Stimulated activated naive CD8-positive, alpha-beta T cell treated with anti-CD3 and anti-CD28 coated beads, Interleukin-15, Interleukin-2, amounts not matched to agents 100 U/mL and 50 U/mL, for 24 hours (primary cell): ENCODE results near the gene TMEM163.
"Not testable (repeated sequence)": the region's sequence is repeated elsewhere in the genome, so short reads cannot be mapped to it uniquely, and the experiment has no call there.

Experiments used
- ATAC-seq: fragments of 150-1000 bp; cut with Tn5 transposase; one replicate; pipeline ENCODE4 v1.10.0; 2021
- DNase-seq: peaks from one replicate; pipeline ENCODE4 v3.0.0; 2021

TMEM163 gene

DNA sequence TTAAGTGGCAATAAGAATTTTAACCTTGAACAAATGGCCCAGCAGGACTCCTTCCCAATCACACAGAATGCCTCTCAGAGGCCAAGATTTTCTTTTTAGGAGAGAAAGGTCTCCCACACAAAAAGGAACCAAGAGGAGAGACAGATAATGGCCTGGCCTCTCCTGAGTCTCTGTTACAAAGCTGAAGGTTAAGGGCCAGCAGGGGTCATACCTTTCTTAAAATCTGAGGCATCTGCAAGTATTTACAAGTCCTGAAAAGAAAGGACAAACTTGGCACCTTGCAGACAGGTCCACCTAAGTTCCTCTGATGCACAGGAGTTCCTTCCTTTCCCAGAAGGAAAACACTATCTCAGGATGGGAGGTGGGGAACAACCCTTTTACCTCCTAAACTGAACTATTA, 142.3 kb downstream of the TMEM163 start:
- DNase-seq (no peak), ATAC-seq (no peak)

DNA sequence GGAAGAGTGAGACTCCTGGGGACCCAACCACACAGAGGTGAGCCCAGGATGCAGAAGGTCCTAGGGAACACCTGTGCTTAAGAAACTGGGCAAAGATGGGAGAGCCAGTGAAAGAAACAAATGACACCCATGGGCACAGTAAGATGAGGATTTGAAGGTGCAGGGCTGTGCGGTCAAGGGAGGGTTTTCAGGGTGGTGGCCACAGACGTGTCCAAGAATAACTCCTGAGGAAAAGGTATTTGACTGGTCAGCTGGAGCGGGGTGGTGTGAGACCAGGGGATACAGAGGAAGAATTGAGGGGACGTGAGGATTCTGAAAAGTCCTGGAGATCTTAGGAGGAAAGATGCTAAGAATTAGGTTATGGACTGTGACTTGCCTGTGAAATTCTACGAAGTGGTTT, 142.9 kb downstream of the TMEM163 start:
- no peak for DNase-seq
- no peak for ATAC-seq

DNA sequence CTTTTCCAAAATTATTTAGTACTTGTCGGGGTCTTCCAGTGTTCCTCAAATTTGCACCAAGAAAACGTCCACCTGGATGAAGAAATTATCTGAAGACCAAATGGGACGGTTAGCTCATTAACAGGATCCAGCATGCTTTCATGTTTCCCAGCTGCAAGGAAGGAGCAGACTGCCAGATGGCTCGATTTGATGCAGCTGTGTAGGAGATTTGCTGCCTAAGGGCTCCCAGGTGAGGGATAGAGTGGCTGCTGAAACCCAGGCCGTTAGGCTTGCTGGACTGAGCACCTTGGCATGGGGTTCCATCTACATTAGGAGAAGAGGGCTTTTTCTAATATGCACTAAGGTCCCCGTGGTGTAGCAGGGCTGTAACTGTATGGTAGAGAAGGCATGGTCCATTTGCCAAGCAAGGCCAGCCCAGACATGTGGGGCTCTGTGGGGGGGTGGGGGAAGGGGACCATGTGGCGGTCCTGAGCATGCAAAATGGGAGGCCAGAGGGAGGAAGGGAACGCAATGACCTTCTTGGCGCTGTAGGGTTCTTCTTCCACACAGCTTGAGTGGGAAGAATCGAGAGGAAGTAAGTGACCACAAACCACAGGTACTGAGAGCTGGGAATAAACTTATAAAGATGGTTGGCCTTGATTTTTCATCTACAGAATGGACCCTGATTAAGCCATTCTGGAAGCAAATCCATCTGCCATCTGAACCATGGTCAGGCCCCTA, 144.0 kb downstream of the TMEM163 start:
- DNase-seq (no peak), ATAC-seq (no peak)

DNA sequence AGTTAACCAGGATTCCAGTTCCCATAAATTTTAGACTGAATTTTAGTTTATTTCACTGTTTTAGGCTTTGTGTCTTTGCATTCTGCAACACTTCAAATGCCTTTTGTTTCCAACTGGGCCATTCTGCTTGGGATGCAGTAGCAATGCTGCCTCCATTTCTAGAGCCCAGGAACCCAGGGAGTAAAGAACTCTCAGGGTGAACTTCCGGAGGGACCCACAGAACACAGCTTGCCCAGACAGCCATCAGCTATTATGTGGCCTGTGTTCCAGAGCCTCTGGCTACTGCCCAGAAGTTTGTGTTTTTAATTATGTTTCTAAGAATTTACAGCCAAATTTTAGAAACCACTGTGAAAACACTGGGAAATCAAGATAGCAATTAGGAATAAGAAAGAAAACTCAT, 145.1 kb downstream of the TMEM163 start:
- no peak for ATAC-seq
- no peak for DNase-seq

DNA sequence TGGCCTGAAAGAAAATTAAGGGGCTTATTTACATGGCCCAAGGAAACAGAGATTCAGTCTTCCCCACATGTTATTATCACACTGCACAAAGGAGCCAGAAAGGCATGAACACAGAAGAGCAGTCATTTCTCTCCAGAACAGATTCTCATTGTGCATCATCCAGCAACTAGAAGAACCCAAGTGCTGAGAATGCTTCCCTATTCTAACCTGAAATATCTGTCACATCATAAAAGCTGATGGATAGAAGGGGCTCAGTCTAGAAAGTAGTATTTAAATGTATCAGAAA, 145.8 kb downstream of the TMEM163 start:
- DNase-seq (no peak), ATAC-seq (no peak)

DNA sequence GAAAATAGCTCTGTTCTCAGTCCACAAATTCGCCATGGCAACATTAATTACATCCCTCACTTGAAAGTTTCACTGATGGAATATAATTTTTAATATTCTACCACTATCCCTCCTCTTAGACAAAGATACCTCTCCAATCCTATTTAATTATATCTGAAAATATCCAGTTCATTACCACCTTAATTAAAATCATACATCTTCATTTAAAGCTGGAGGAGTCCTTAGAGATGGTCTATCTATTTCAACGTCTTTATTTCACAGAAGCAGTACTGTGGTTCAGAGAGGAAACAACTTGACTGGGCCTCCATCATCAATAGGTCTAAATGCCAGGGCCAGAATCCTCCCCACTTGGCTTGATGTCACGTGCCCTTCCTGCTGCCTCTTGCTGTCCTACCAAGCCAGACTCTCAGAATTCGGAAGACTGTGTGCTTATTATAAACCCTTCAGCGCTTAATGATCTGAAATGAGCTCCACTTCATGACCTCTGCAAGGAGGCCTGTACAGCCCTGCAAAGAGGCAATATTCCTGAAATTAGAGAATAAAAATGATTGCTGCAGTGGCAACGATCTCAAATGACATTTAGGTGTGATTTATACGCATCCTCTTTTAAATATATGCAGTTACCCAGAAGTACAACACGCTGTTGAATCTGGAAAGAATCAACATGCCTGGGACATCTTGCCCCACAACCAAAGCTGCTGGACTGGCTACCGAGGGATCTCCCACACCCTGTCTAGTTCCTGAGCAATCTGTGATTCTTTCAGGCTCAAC, 146.3 kb downstream of the TMEM163 start:
- DNase-seq (no peak), ATAC-seq (no peak)

DNA sequence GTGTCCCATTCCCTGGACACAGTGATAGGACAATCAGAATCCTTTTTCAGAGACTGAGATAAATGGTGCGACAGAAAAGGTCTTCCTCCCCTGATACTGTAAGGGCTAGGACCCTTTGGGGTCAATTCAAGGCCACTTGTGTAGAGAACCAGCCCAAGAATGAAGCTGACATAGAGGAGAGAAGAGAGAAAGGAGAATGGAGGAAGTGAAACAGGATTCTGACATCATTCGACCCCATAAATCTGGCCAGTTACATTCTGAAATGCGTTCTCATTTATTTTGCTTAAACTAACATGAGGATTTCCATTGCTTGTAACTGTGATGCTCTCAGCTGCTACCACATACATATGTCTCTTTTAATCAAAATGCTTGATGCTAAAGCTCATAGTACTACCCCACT, 148.1 kb downstream of the TMEM163 start:
- ATAC-seq (no peak), DNase-seq (no peak)

DNA sequence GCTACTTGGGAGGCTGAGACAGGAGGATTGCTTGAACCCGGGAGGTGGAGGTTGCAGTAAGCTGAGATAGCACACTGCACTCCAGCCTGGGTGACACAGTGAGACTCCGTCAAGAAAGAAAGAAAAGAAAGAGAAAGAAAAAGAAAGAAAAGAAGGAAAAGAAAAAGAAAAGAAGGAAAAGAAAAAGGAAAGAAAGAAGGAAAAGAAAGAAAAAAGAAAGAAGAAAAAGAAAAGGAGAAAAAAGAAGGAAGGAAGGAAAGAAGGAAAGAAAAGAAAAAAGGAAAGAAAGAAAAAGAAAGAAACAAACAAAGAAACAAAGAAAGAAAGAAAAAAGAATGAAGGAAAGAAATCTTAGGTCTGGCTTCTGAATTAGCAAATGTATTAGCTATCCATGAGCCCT, 150.4 kb downstream of the TMEM163 start:
- ATAC-seq (no peak), DNase-seq (no peak)

DNA sequence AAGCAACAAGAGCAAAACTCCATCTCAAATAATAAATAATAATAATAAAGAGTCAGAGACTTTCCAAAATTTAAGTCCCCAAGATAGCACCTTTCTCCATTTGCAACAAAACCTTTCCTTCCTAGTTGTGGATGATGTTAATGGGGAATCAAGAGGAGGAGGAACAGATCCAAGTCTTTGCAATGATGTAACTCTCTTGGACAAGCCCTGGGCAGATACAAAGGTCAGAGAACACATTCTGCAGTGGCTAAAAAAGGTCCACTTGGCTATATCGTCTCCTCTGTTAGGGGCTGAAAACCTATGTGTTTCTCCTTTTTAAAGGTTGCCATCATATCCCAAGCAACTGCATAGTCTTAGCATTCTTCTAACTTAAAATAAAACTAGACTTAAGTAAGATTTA, 151.1 kb downstream of the TMEM163 start:
- no peak for DNase-seq

DNA sequence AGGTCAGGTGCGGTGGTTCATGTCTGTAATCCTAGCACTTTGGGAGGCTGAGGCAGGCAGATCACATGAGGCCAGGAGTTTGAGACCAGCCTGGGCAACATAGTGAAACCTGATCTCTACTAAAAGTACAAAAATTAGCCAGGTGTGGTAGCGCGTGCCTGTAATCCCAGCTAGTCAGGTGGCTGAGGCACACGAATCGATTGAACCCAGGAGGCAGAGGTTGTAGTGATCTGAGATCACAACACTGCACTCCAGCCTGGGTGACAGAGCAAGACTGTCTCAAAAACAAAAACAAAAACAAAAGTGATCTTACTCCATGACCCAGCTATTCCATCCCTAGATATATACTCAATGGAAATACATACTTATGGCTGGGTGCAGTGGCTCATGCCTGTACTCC, 153.8 kb downstream of the TMEM163 start:
- DNase-seq, ATAC-seq: not testable (repeated sequence)

More for the DNA sequence above, 151.1 kb downstream of the TMEM163 start:
- no peak for ATAC-seq

DNA sequence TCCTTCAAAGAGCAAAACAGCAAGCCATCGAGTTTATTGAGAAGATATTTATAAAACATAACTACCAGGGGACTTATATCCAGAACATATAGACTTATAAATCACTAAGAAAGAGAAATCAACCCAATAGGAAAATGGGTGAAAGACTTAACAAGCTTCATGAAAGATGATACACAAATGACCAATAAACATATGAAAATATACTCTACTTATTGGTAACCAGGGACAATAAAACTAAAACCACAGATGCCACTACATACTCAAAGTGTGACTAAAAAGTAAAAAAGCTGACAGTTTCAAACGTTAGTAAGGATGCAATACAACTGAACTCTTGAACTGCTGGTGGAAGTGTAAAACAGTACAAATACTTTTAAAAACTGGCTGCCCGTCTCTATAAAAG, 154.3 kb downstream of the TMEM163 start:
- DNase-seq (no peak), ATAC-seq (no peak)

DNA sequence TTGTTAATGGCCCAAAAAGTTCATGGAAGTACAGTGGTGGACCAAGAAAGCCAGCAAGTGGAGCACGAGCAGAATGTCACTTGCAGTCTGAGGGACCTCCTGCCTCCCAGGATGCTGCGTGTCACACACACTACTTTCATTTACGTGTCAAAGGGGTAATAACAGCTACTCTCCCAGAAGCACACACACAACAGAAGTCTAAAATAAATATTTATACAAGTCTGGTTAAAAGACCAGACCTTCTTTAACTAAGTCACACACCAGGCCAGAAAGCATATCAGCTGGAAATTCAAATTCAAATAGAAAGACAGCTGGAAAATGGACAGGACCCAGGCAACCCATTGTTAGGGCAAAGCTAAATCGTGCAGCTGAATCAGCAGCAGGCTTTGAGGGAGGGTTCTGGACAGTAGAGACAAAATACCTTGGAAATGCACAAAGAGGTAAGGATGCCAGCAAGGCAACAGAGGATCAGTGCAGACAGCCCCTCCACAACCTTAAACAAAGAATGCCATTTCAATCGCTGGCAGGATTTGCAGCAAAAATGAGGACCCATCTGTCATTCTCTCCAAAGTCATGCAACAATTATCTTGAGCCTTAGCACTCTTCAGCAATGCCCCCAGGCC, 160.5 kb downstream of the TMEM163 start:
- DNase-seq (no peak), ATAC-seq (no peak)

DNA sequence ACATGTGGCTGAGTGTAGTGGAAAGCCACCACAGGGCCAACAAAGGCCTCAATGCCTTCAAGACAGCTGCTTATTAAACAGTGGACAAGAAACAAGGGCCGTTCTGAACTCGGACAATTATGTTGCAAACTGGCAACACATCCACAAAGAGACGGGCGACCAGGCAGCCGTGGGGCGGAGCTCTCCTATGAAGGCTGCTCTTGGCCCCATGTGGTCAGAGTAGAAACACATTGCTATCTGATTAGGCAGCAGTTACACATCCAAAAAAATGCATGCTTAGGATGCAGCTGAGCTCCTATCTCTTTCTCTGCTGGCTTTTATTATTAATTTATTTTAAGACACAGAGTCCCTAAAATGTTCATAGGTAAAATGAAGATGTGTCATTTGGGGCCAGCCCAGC, 163.4 kb downstream of the TMEM163 start:
- ATAC-seq = no peak
- no peak for DNase-seq

DNA sequence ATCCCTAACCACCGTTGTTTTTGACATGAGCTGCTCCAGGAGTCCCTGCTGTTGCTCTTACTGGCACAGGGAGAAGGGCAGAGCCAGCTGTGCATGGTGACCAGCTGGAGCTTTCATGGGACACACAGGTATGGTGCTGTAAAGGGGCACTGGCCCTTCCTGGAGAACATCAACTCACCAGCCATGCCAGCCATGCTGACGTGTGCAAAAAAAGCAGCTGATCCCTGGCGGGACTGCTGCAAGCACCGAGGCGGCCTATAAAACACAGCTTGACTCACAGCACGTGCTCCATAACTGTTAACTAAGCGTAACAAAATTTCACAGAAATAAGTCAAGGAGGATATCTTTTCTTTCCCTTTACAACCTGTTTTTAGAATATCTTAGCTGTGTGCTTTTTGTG, 165.1 kb downstream of the TMEM163 start:
- no peak for DNase-seq
- no peak for ATAC-seq

DNA sequence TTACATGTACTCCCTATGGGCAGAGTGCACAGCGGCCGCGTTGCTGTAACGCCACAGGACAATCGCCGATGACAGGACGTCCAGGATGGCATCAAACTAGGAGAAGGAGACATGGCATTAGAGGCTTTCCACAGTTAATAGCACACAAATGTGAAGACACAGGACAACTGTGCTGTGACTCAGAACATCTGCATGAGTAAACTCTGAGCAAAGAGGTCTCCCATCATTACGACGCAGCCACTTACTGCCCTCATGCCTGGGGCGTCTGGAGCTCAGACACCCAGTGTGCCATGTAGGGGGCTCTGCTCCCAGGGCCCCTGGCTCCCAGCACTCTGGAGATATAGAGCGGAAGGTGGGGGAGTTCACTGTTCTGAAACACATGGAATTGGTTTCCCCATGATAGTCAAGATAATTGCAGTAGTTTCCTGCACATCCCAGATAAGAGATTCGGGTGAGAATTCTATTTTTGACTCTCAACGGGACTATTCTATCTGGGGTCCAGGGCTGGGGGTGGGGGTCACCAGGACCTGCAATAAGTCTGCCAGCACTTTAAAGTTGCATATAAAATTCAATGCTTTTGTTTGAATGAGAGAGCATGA, 168.1 kb downstream of the TMEM163 start:
- no peak for ATAC-seq
- DNase-seq = no peak

DNA sequence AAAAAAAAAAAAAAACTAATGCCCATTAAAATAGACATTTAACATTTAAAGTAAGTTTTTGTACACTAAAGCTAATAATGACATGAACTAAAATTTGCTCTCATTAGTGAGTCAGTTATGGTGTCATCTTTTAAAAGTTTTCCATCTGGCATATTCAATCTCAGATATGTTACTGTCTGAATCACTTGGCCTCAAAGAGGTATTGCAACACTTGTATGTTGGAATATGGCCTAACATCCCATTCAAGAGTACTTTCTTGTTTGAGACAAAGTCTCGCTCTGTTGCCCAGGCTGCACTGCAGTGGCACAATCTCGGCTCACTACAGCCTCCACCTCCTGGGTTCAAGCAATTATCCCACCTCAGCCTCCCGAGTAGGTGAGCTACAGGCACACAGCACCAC, 169.7 kb downstream of the TMEM163 start:
- ATAC-seq = no peak

DNA sequence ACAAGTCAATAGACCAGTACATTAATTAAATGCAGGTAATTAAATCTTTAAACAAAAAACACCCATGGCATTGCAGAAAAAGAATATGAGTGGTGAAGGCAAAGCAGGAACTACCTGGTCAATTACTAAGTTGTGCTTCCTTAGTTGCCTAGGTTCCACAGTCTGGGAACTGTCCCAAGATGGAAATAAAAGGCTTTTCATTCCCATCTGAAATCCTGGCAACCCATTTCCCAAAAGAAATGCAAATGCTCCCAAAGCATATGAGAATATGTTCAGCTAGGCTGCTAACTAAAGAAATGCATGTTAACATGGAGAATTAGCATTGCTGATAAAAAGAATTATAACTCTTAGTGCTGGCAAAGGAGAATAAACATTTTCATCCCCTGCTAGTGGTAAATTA, 177.8 kb downstream of the TMEM163 start:
- no peak for DNase-seq
- ATAC-seq = no peak

More for the DNA sequence above, 169.7 kb downstream of the TMEM163 start:
- no peak for DNase-seq

DNA sequence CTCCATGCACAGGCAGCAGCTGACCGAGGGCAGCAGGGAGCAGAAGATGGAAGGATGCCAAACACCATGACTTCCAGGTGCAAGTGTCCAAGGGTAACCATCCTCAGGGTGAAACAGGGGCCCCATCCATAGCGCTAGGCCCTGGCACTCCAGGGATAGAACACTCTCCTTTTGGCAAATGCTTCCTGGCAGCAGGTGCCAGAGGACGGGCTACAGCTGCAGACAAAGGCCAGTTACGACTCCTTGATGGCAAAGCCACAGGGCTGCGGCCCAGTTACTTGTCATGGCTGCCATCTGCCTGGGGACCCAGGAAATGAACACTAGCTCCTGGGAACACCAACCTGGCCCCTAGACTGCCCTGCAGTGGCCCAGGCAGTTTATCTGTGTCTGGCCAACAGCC, 178.8 kb downstream of the TMEM163 start:
- DNase-seq (no peak), ATAC-seq (no peak)

DNA sequence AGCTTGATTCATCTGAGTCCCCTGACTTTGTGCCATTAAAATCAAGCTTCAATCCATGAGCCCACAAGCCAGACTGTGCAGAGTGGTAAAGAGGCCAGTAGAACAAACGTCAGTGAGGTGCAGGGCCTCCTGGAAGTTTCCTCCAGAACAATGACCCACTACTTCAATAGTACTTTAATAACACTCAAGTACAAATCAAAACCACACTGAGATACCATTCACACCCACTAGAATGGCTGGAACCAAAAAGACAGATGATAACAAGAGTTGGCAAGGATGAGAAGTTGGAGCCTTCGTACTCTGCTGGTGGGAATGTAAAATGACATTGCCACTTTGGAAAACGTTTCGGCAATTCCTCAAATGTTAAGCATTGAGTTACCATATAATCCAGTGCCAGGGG, 181.1 kb downstream of the TMEM163 start:
- no peak for DNase-seq
- no peak for ATAC-seq

DNA sequence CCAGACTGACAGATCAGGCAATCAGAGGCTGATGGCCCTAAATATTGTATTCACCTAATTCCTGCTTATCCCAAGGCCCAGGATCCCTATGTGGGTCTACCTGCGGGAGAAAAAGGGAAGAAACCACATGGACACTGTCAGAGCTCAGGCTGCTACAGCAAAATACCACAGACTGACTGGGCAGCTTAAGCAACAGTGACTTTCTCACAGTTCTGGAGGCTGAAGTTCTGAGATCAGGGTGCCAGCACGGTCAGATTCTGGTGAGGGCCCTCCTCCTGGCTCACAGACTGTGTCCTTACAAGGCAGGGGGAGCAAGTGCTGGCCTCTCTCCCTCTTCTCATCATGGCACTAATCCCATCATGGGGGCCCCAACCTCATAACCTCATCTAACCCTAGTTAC, 181.7 kb downstream of the TMEM163 start:
- no peak for ATAC-seq

DNA sequence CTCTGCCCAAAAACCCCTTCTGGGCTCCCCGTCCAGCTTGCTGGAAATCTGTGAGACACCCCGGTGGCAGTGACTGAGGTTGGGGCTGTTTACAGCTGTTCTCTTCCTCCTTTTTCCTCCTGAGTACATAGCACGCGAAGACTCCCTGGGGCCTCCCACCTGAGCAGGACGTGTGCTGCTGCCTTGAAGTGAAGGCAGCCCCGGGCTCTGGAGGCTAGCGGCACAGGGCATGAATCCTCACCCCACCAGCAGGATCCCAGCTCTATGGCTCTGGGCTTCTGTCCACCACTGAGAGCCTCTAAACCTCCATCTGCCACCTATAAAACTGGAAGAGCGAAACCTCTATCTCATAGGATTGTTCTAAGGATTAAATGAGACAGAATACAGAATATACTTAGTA, 182.5 kb downstream of the TMEM163 start:
- DNase-seq (no peak), ATAC-seq (no peak)

More for the DNA sequence above, 181.7 kb downstream of the TMEM163 start:
- DNase-seq = no peak

DNA sequence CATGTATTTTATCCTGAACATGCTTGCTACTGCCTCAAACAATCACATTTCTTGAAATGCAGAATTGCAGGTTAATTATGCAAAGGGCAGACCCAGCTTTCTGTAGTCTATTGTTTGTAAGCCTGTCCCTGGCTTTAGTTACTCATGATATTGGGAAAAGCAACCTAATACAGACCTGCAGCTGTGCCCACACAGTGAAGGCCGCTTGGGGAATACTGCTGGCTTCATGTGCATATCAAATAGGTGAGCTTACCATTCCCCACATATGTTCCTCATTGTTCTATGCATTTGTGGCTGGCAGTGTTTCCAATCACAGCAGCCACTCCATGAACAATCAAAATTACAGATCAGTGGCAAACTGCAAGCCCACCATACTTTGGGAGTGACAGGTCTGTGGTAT, 186.3 kb downstream of the TMEM163 start:
- no peak for DNase-seq
- no peak for ATAC-seq

DNA sequence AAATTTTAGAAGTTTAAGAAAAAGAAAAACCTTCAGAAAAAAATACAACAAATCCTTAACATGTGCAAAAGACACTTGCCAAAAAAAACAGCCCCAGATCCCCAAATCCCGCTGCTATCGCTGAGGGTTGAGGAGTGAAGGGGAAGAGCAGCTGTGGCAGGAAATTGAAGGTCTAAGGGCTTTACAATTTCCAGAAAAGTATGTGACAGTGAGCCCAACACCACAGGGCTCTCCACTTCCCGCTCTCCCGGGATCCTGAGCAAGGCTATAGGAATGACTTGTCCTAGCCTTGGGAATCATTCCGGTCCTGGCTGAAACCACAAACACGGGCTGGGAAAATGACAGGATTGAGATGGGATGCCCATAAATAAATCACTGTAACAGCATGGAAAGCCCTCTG, 191.4 kb downstream of the TMEM163 start:
- DNase-seq = no peak
- no peak for ATAC-seq
